Measurements from ENCODE around the gene ROBO3.

Gene ROBO3

GRCh38 chr11:124892146-124892545 is 26.9 kb downstream of the ROBO3 start:
- no peak for DNase-seq

GRCh38 chr11:124892750-124893454 is 27.7 kb downstream of the ROBO3 start:
- DNase-seq: no peak

- no peak for DNase-seq
These were observed 28.7 kb downstream of the ROBO3 start for GRCh38 chr11:124893781-124894401.

- no peak for DNase-seq
These were observed 29.6 kb downstream of the ROBO3 start for GRCh38 chr11:124894606-124895430.

GRCh38 chr11:124895471-124895971 is 30.3 kb downstream of the ROBO3 start:
- no peak for DNase-seq

GRCh38 chr11:124896071-124896750 is 31.0 kb downstream of the ROBO3 start:
- no peak for DNase-seq

- no peak for DNase-seq
These were observed 31.7 kb downstream of the ROBO3 start for GRCh38 chr11:124896821-124897391.

- DNase-seq: no peak
These were observed 32.5 kb downstream of the ROBO3 start, which contains the start of gene ROBO4 for GRCh38 chr11:124897674-124898262. ROBO4 (minus strand) TSS chr11:124897865; CDS start chr11:124897795, 70 bp downstream.

- DNase-seq: peak; percentile 96
These were observed 33.0 kb downstream of the ROBO3 start for GRCh38 chr11:124898263-124898680.

- DNase-seq: no peak
These were observed 33.5 kb downstream of the ROBO3 start for GRCh38 chr11:124898711-124899110.

GRCh38 chr11:124899383-124900145 is 34.3 kb downstream of the ROBO3 start:
- no peak for DNase-seq

GRCh38 chr11:124900464-124900863 is 35.2 kb downstream of the ROBO3 start:
- peak; percentile 71 for DNase-seq

- DNase-seq: no peak
These were observed 37.4 kb downstream of the ROBO3 start for GRCh38 chr11:124902616-124903015.

- DNase-seq: no peak
These were observed 50.5 kb downstream of the ROBO3 start for GRCh38 chr11:124915541-124916369.

GRCh38 chr11:124916370-124916710 is 51.1 kb downstream of the ROBO3 start:
- no peak for DNase-seq

GRCh38 chr11:124917115-124917637 is 51.9 kb downstream of the ROBO3 start:
- DNase-seq: no peak

GRCh38 chr11:124918950-124919349 is 53.7 kb downstream of the ROBO3 start, which contains the start of gene HEPN1:
HEPN1 (plus strand) TSS chr11:124919250.
- DNase-seq: no peak

GRCh38 chr11:124919898-124920297 is 54.7 kb downstream of the ROBO3 start:
- DNase-seq: no peak

GRCh38 chr11:124920356-124920755 is 55.1 kb downstream of the ROBO3 start:
- DNase-seq: no peak
